Cardiac muscle cell (in vitro differentiated cells and primary cell): ENCODE results near the gene BPGM. TPM values are rescaled to one million over a fixed set of nuclear protein-coding genes. Genes with fewer than 3 reads are reported as not detected.

Experiments
- DNase-seq, 2 donors: peaks; one replicate each; pipeline versions ENCODE4 v3.0.0 to v3.0.0-alpha.2; 2010 to 2017; ENCODE audit warnings: low read depth in 1 of 2, low spot score in 1 of 2
- H3K27ac ChIP-seq: fragments of 200-600 bp; sonication (generic); 2 replicates; pipeline ENCODE4 v1.5.1; 2016
- H3K27me3 ChIP-seq: fragments of 200-600 bp; sonication (generic); 2 replicates; pipeline ENCODE4 v1.6.0; 2016; ENCODE audit warnings: control low read depth
- H3K36me3 ChIP-seq: fragments of 200-600 bp; sonication (generic); 2 replicates; pipeline ENCODE4 v1.5.1; 2016; ENCODE audit warnings: control low read depth
- H3K4me1 ChIP-seq: fragments of 200-600 bp; sonication (generic); 2 replicates; pipeline ENCODE4 v1.8.1; 2017; ENCODE audit warnings: low read depth, mild to moderate bottlenecking, mixed run types
- H3K4me3 ChIP-seq: fragments of 200-600 bp; sonication (generic); 2 replicates; pipeline ENCODE4 v1.5.1; 2016; ENCODE audit warnings: mild to moderate bottlenecking
- H3K9me3 ChIP-seq: fragments of 200-600 bp; sonication (generic); 2 replicates; pipeline ENCODE4 v1.5.1; 2017; ENCODE audit warnings: low read depth, mild to moderate bottlenecking, control low read depth
- CTCF ChIP-seq: IDR thresholded peaks from 2 replicates; pipeline ENCODE4 v1.5.1; 2012; ENCODE audit warnings: low read depth, mild to moderate bottlenecking, low read length
- polyA plus RNA-seq: library from polyadenylated mRNA; unstranded; fragments of >200 nt; fragmentation: Nextera tagmentation; extraction: Ambion mirVana; gene quantifications from 2 replicates; pipeline ENCODE4 v1.2.1, GENCODE V29; 2016
- total RNA-seq: library from RNA; depleted of rRNA; stranded (reverse); fragments of >200 nt; gene quantifications from 2 replicates; pipeline ENCODE4 v1.2.3, GENCODE V29; 2016

Gene BPGM
- total and polyA plus RNA-seq, 2 experiments from 2014 or later, result 15.2 to 32.2 TPM

GRCh38 chr7:134707663-134708378, 61.2 kb downstream of the BPGM start:
- peak in 1 of 2 donors; percentile 33 for DNase-seq
- Histone ChIP-seq H3K27me3 (no peaks in the 10 kb centered on the region), H3K36me3 (no peaks in the 10 kb centered on the region), H3K9me3 (no peaks in the 10 kb centered on the region), H3K4me3 (no peak overlapping the region), H3K4me1 (peaks cover 9% of the 10 kb centered on the region), H3K27ac (no peak overlapping the region)
- no peak for TF ChIP-seq CTCF

- peaks cover 9% of the 10 kb centered on the region for H3K4me1 ChIP-seq
- no peak overlapping the region for H3K27ac ChIP-seq
- H3K4me3 ChIP-seq, result no peak overlapping the region
- no peak for TF ChIP-seq CTCF
- no peak for DNase-seq
- no peaks in the 10 kb centered on the region for H3K9me3 ChIP-seq
- H3K27me3 ChIP-seq, result no peaks in the 10 kb centered on the region
- H3K36me3 ChIP-seq, result no peaks in the 10 kb centered on the region
Observed at GRCh38 chr7:134708692-134709091, 62.0 kb downstream of the BPGM start.

- Histone ChIP-seq H3K4me3 (no peak overlapping the region), H3K9me3 (no peaks in the 10 kb centered on the region), H3K27ac (no peak overlapping the region), H3K27me3 (no peaks in the 10 kb centered on the region), H3K36me3 (no peaks in the 10 kb centered on the region), H3K4me1 (peaks cover 9% of the 10 kb centered on the region)
- DNase-seq, result no peak
- no peak for TF ChIP-seq CTCF
Observed at GRCh38 chr7:134709197-134709596, 62.5 kb downstream of the BPGM start.

GRCh38 chr7:134710511-134710853, 63.8 kb downstream of the BPGM start:
- peaks cover 9% of the 10 kb centered on the region for H3K4me1 ChIP-seq
- DNase-seq, result no peak
- no peak overlapping the region for H3K27ac ChIP-seq
- H3K9me3 ChIP-seq, result no peaks in the 10 kb centered on the region
- no peaks in the 10 kb centered on the region for H3K36me3 ChIP-seq
- no peak for TF ChIP-seq CTCF
- H3K27me3 ChIP-seq, result no peaks in the 10 kb centered on the region
- no peak overlapping the region for H3K4me3 ChIP-seq

GRCh38 chr7:134710854-134711624, 64.4 kb downstream of the BPGM start:
- Histone ChIP-seq H3K4me3 (no peak overlapping the region), H3K36me3 (no peaks in the 10 kb centered on the region), H3K9me3 (no peaks in the 10 kb centered on the region), H3K27me3 (no peaks in the 10 kb centered on the region), H3K27ac (no peak overlapping the region), H3K4me1 (peaks cover 9% of the 10 kb centered on the region)
- no peak for TF ChIP-seq CTCF
- peak in 1 of 2 donors; percentile 21 for DNase-seq
